Activated T-helper 2 cell treated with anti-CD3 and anti-CD28 coated beads, Interferon-gamma antibody, Interleukin-2, Interleukin-4, amounts not matched to agents 10 μg/mL and 5 μg/mL and 100 μg/mL, durations not matched to agents 14 hours and 24 hours and 36 hours (primary cell): Measurements from ENCODE around the gene ZEB1. TPM values are rescaled to one million over a fixed set of nuclear protein-coding genes. Genes with fewer than 3 reads are reported as not detected.

Experiments used
- DNase-seq: peaks from one replicate; pipeline ENCODE4 v3.0.0; 2021; ENCODE audit warnings: low spot score
- H3K27ac Mint-ChIP-seq: one replicate; pipeline ENCODE4 v1.8.0; 2021; ENCODE audit warnings: mixed read lengths
- H3K27me3 Mint-ChIP-seq: one replicate; pipeline ENCODE4 v1.8.0; 2021; ENCODE audit warnings: low read depth, mixed read lengths
- H3K36me3 Mint-ChIP-seq: one replicate; pipeline ENCODE4 v1.8.0; 2021; ENCODE audit warnings: low read depth, mixed read lengths
- H3K4me1 Mint-ChIP-seq: one replicate; pipeline ENCODE4 v1.8.0; 2021; ENCODE audit warnings: low read depth, mixed read lengths
- H3K4me3 Mint-ChIP-seq: one replicate; pipeline ENCODE4 v1.8.0; 2021; ENCODE audit warnings: low read depth, mild to moderate bottlenecking, moderate library complexity, mixed read lengths
- H3K9me3 Mint-ChIP-seq: one replicate; pipeline ENCODE4 v1.8.0; 2021; ENCODE audit warnings: mixed read lengths
- intact Hi-C: fragments of 100-400 bp; cut with micrococcal nuclease; formaldehyde crosslinking; loops from one replicate; pipeline ENCODE4 v1.15.1; 2023
- total RNA-seq: library from RNA; stranded (reverse); gene quantifications from 2 replicates; pipeline ENCODE4 v1.2.3, GENCODE V29; 2022

ZEB1 gene
- total RNA-seq, 1 donor from 2014 or later = 70.0 TPM

GRCh38 chr10:31321396-31321941, 2.5 kb downstream of the ZEB1 start:
- Mint-ChIP-seq H3K4me1 (peaks cover 36% of the 10 kb centered on the region), H3K4me3 (peak overlapping the region; percentile 93), H3K36me3 (peaks cover 20% of the 10 kb centered on the region), H3K27ac (peak overlapping the region; percentile 92), H3K9me3 (no peaks in the 10 kb centered on the region), H3K27me3 (no peaks in the 10 kb centered on the region)
- DNase-seq = no peak
- intact Hi-C loops = loop anchor here (1.0 to 5.0 kb wide), 2 partner anchors 19 to 171 kb away; no protein-coding TSS in a partner anchor

GRCh38 chr10:31322647-31323046, 3.6 kb downstream of the ZEB1 start:
- H3K4me3 Mint-ChIP-seq = peak overlapping the region; percentile 54
- peaks cover 21% of the 10 kb centered on the region for H3K36me3 Mint-ChIP-seq
- intact Hi-C loops = loop anchor here (1.0 to 5.0 kb wide), 2 partner anchors 170 to 538 kb away; no protein-coding TSS in a partner anchor
- H3K27ac Mint-ChIP-seq = no peak overlapping the region
- H3K4me1 Mint-ChIP-seq = peaks cover 27% of the 10 kb centered on the region
- DNase-seq = no peak
- H3K27me3 Mint-ChIP-seq = no peaks in the 10 kb centered on the region
- H3K9me3 Mint-ChIP-seq = no peaks in the 10 kb centered on the region

GRCh38 chr10:31340343-31340742, 21.3 kb downstream of the ZEB1 start:
- peaks cover 23% of the 10 kb centered on the region for H3K4me1 Mint-ChIP-seq
- no peak for DNase-seq
- no peaks in the 10 kb centered on the region for H3K27me3 Mint-ChIP-seq
- H3K9me3 Mint-ChIP-seq = no peaks in the 10 kb centered on the region
- H3K27ac Mint-ChIP-seq = no peak overlapping the region
- intact Hi-C loops = loop anchor here (1.0 to 10.0 kb wide), 4 partner anchors 19 to 906 kb away; partner anchors contain the start of gene MAP3K8
- H3K4me3 Mint-ChIP-seq = no peak overlapping the region
- peaks cover 12% of the 10 kb centered on the region for H3K36me3 Mint-ChIP-seq

- intact Hi-C loops = loop anchor here (5.0 to 10.0 kb wide), 3 partner anchors 344 to 907 kb away; partner anchors contain the start of gene MAP3K8
- Mint-ChIP-seq H3K4me3 (no peak overlapping the region), H3K27me3 (no peaks in the 10 kb centered on the region), H3K36me3 (peaks cover 8% of the 10 kb centered on the region), H3K27ac (no peak overlapping the region), H3K9me3 (no peaks in the 10 kb centered on the region), H3K4me1 (peaks cover 25% of the 10 kb centered on the region)
- DNase-seq = no peak
Measured at GRCh38 chr10:31341552-31341951, 22.5 kb downstream of the ZEB1 start.

GRCh38 chr10:31343009-31343408, 24.0 kb downstream of the ZEB1 start:
- no peaks in the 10 kb centered on the region for H3K9me3 Mint-ChIP-seq
- H3K27ac Mint-ChIP-seq = peak overlapping the region; percentile 79
- no peak for DNase-seq
- H3K36me3 Mint-ChIP-seq = peaks cover 8% of the 10 kb centered on the region
- H3K4me3 Mint-ChIP-seq = peak overlapping the region; percentile 41
- H3K4me1 Mint-ChIP-seq = peaks cover 38% of the 10 kb centered on the region
- intact Hi-C loops = loop anchor here (1.0 to 10.0 kb wide), 7 partner anchors 10 to 908 kb away; partner anchors contain the start of gene MAP3K8
- H3K27me3 Mint-ChIP-seq = no peaks in the 10 kb centered on the region

GRCh38 chr10:31343551-31343950, 24.5 kb downstream of the ZEB1 start:
- Mint-ChIP-seq H3K4me1 (peaks cover 41% of the 10 kb centered on the region), H3K36me3 (peaks cover 7% of the 10 kb centered on the region), H3K4me3 (peak overlapping the region; percentile 54), H3K27me3 (no peaks in the 10 kb centered on the region), H3K27ac (peak overlapping the region; percentile 79), H3K9me3 (no peaks in the 10 kb centered on the region)
- DNase-seq = no peak
- intact Hi-C loops = loop anchor here (1.0 to 10.0 kb wide), 7 partner anchors 10 to 909 kb away; partner anchors contain the start of gene MAP3K8

- Mint-ChIP-seq H3K9me3 (no peaks in the 10 kb centered on the region), H3K27ac (no peak overlapping the region), H3K4me3 (no peak overlapping the region), H3K36me3 (peaks cover 7% of the 10 kb centered on the region), H3K4me1 (peaks cover 49% of the 10 kb centered on the region), H3K27me3 (no peaks in the 10 kb centered on the region)
- intact Hi-C loops = loop anchor here (10.0 kb wide), 2 partner anchors 419 to 911 kb away; partner anchors contain the start of gene MAP3K8
- DNase-seq = no peak
Measured at GRCh38 chr10:31345886-31346285, 26.9 kb downstream of the ZEB1 start.

GRCh38 chr10:31346953-31347352, 27.9 kb downstream of the ZEB1 start:
- no peaks in the 10 kb centered on the region for H3K9me3 Mint-ChIP-seq
- H3K4me3 Mint-ChIP-seq = no peak overlapping the region
- peaks cover 50% of the 10 kb centered on the region for H3K4me1 Mint-ChIP-seq
- H3K36me3 Mint-ChIP-seq = peaks cover 7% of the 10 kb centered on the region
- intact Hi-C loops = loop anchor here (10.0 kb wide), 2 partner anchors 418 to 912 kb away; partner anchors contain the start of gene MAP3K8
- no peak overlapping the region for H3K27ac Mint-ChIP-seq
- no peaks in the 10 kb centered on the region for H3K27me3 Mint-ChIP-seq
- no peak for DNase-seq

GRCh38 chr10:31347705-31348104, 28.7 kb downstream of the ZEB1 start:
- Mint-ChIP-seq H3K27ac (no peak overlapping the region), H3K36me3 (peaks cover 7% of the 10 kb centered on the region), H3K9me3 (no peaks in the 10 kb centered on the region), H3K27me3 (no peaks in the 10 kb centered on the region), H3K4me3 (no peak overlapping the region), H3K4me1 (peaks cover 55% of the 10 kb centered on the region)
- no peak for DNase-seq
- intact Hi-C loops = loop anchor here (10.0 kb wide), 2 partner anchors 417 to 913 kb away; partner anchors contain the start of gene MAP3K8

GRCh38 chr10:31350891-31351290, 31.9 kb downstream of the ZEB1 start:
- H3K4me3 Mint-ChIP-seq = no peak overlapping the region
- peaks cover 9% of the 10 kb centered on the region for H3K36me3 Mint-ChIP-seq
- intact Hi-C loops = no loop called here
- DNase-seq = no peak
- no peaks in the 10 kb centered on the region for H3K27me3 Mint-ChIP-seq
- H3K9me3 Mint-ChIP-seq = no peaks in the 10 kb centered on the region
- peaks cover 62% of the 10 kb centered on the region for H3K4me1 Mint-ChIP-seq
- no peak overlapping the region for H3K27ac Mint-ChIP-seq

- intact Hi-C loops = loop anchor here (1.0 to 2.0 kb wide), 3 partner anchors 9 to 218 kb away; no protein-coding TSS in a partner anchor
- peak overlapping the region; percentile 55 for H3K27ac Mint-ChIP-seq
Measured at GRCh38 chr10:31352436-31353226, 33.6 kb downstream of the ZEB1 start.

GRCh38 chr10:31353574-31353973, 34.6 kb downstream of the ZEB1 start:
- H3K27ac Mint-ChIP-seq = peak overlapping the region; percentile 72
- no peak overlapping the region for H3K4me3 Mint-ChIP-seq
- no peak for DNase-seq
- intact Hi-C loops = loop anchor here (1.0 to 2.0 kb wide), 3 partner anchors 10 to 219 kb away; no protein-coding TSS in a partner anchor
- peaks cover 46% of the 10 kb centered on the region for H3K4me1 Mint-ChIP-seq
- H3K27me3 Mint-ChIP-seq = no peaks in the 10 kb centered on the region
- no peaks in the 10 kb centered on the region for H3K9me3 Mint-ChIP-seq
- peaks cover 22% of the 10 kb centered on the region for H3K36me3 Mint-ChIP-seq

More at GRCh38 chr10:31352436-31353226, 33.6 kb downstream of the ZEB1 start:
- Mint-ChIP-seq H3K9me3 (no peaks in the 10 kb centered on the region), H3K4me1 (peaks cover 52% of the 10 kb centered on the region), H3K36me3 (peaks cover 17% of the 10 kb centered on the region), H3K27me3 (no peaks in the 10 kb centered on the region), H3K4me3 (no peak overlapping the region)
- no peak for DNase-seq
